ENCODE data around the gene ASTN1. TPM values are rescaled to one million over a fixed set of nuclear protein-coding genes. Genes with fewer than 3 reads are reported as not detected.

ASTN1 gene
- total and polyA plus RNA-seq, 2 of the 4 experiments (the other 2 are of a cell fraction): under 0.01 to 0.07 TPM

- Histone ChIP-seq H3K9me1 (ENCODE audit: insufficient read depth, low read length) (no peaks in the 10 kb centered on the region), H4K91ac (ENCODE audit: insufficient read depth, low read depth, low read length) (no peak overlapping the region), H4K5ac (ENCODE audit: low read depth, low read length) (no peak overlapping the region), H3K9me3 (ENCODE audit: control insufficient read depth, insufficient read depth, low read length) (no peaks in the 10 kb centered on the region), H3K27ac (ENCODE audit: insufficient read depth, low read length) (no peak overlapping the region), H2BK5ac (ENCODE audit: low read depth, low read length, poor library complexity, severe bottlenecking) (no peak overlapping the region), H3K4me3 (ENCODE audit: insufficient read depth, low read depth, low read length) (no peak overlapping the region), H3K18ac (ENCODE audit: low read depth, low read length) (no peak overlapping the region), H3K23ac (ENCODE audit: low read depth, low read length) (no peak overlapping the region), H3K4me2 (ENCODE audit: low read depth, low read length) (no peak overlapping the region), H2AK5ac (ENCODE audit: low read depth, low read length) (no peak overlapping the region), H3K56ac (ENCODE audit: extremely low read depth, insufficient read depth, low read length) (no peak overlapping the region), H3K36me3 (ENCODE audit: control insufficient read depth, insufficient read depth, low read length) (no peaks in the 10 kb centered on the region), H2BK20ac (ENCODE audit: low read depth, low read length) (no peak overlapping the region), H2AFZ (replicated peaks; ENCODE audit: low read length, poor library complexity) (no peak overlapping the region), H3K4me1 (ENCODE audit: control insufficient read depth, insufficient read depth, low read length) (no peaks in the 10 kb centered on the region), H2BK15ac (ENCODE audit: low read depth, low read length) (no peak overlapping the region), H2AK9ac (replicated peaks; ENCODE audit: low read depth, low read length, poor library complexity) (no peak overlapping the region), H3K9ac (ENCODE audit: low read depth, low read length) (no peak overlapping the region), H2BK120ac (ENCODE audit: low read depth, low read length) (no peak overlapping the region), H4K20me1 (ENCODE audit: insufficient read depth, low read length) (no peaks in the 10 kb centered on the region), H3K79me1 (ENCODE audit: low read depth in 1 of 2, low read length in 2 of 2) (no peaks in the 10 kb centered on the region), H3K4ac (ENCODE audit: low read depth, low read length) (no peak overlapping the region), H3K27me3 (ENCODE audit: control insufficient read depth, insufficient read depth, low read length) (no peaks in the 10 kb centered on the region), H4K8ac (ENCODE audit: low read depth in 2 of 2, low read length in 2 of 2) (no peak overlapping the region), H3K14ac (replicated peaks; ENCODE audit: low read depth, low read length) (no peak overlapping the region)
- ChIA-PET CTCF (no interaction called here), POLR2A (ENCODE audit: unreplicated experiment) (no interaction called here)
- DNase-seq: no peak
- no TSS peak for BruUV-seq (replicated peaks)
- no peak for TF ChIP-seq MXI1 (IDR thresholded peaks at IDR 0.05; ENCODE audit: borderline replicate concordance, low read depth, low read length)
- TF ChIP-seq CHD1 (IDR thresholded peaks at IDR 0.05; ENCODE audit: low read depth, low read length): no peak
- TF ChIP-seq, protein P1, sequence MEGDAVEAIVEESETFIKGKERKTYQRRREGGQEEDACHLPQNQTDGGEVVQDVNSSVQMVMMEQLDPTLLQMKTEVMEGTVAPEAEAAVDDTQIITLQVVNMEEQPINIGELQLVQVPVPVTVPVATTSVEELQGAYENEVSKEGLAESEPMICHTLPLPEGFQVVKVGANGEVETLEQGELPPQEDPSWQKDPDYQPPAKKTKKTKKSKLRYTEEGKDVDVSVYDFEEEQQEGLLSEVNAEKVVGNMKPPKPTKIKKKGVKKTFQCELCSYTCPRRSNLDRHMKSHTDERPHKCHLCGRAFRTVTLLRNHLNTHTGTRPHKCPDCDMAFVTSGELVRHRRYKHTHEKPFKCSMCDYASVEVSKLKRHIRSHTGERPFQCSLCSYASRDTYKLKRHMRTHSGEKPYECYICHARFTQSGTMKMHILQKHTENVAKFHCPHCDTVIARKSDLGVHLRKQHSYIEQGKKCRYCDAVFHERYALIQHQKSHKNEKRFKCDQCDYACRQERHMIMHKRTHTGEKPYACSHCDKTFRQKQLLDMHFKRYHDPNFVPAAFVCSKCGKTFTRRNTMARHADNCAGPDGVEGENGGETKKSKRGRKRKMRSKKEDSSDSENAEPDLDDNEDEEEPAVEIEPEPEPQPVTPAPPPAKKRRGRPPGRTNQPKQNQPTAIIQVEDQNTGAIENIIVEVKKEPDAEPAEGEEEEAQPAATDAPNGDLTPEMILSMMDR (conservative IDR thresholded peaks at IDR 0.05; ENCODE audit: low read depth, low read length): no peak
- no peak for TF ChIP-seq MAZ (IDR thresholded peaks at IDR 0.05; ENCODE audit: borderline replicate concordance, low read depth, low read length)
- no peak for TF ChIP-seq ELK1 (IDR thresholded peaks at IDR 0.05; ENCODE audit: borderline replicate concordance, low read depth, low read length)
- no peak for TF ChIP-seq RAD21 (IDR thresholded peaks at IDR 0.05; ENCODE audit: low read length)
- dilution Hi-C loops (cut with HindIII; ENCODE audit: low sequenced_read_pairs, unreplicated experiment): no loop called here
- in situ Hi-C loops (cut with MboI; ENCODE audit: low sequenced_read_pairs): no loop called here
- 40% methylated on average over 1 of the region's 2 CpGs; no CpG with 5 or more reads in 1 of the 2 experiments for WGBS, 2 experiments (ENCODE audit: extremely low coverage in 2 of 2, insufficient read length in 1 of 2)
- intact Hi-C loops (cut with micrococcal nuclease): no loop called here
- ATAC-seq (ENCODE audit: low read depth): no peak
Measured at GRCh38 chr1:176961678-176962077, 202.8 kb downstream of the ASTN1 start.

All from IMR-90 (cell line).